HepG2 (cell line): ENCODE data around the gene RSBN1.
"Not testable (repeated sequence)": the region's sequence is repeated elsewhere in the genome, so short reads cannot be mapped to it uniquely, and the experiment has no call there.

Experiments
- ARNT ChIP-seq: fragments of 450-650 bp; IDR thresholded peaks from 2 replicates; pipeline ENCODE4 v1.6.1; 2017
- CTCF ChIP-seq: sonication (generic); formaldehyde crosslinking; IDR thresholded peaks from 2 replicates; pipeline ENCODE4 v1.5.0; 2020; ENCODE audit warnings: mild to moderate bottlenecking, missing genetic modification reagents, moderate library complexity
- NR2C2 ChIP-seq: sonication (generic); formaldehyde crosslinking; IDR thresholded peaks from 2 replicates; pipeline ENCODE4 v1.4.0; 2020; ENCODE audit warnings: missing genetic modification reagents, mild to moderate bottlenecking, moderate library complexity, borderline replicate concordance
- POLR2AphosphoS2 ChIP-seq: IDR thresholded peaks from 2 replicates; pipeline ENCODE4 v1.6.1; 2011; ENCODE audit warnings: low read depth, low read length, improper control_type of control experiment

DNA sequence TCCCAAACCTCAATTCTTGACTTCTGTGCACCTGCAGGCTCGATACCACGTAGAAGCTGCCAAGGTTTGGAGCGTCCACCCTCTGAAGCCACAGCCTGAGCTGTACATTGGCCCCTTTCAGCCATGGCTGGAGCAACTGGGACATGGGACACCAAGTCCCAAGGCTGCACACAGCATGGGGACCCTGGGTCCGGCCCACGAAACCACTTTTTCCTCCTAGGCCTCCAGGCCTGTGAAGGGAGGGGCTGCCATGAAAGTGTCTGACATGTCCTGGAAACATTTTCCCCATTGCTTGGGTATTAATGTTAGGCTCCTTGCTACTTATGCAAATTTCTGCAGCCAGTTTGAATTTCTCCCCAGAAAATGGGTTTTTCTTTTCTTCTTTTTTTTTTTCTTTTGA lies 93.7 kb downstream of the RSBN1 start:
- not testable (repeated sequence) for TF ChIP-seq ARNT; CTCF (CRISPR knock-in tag); POLR2AphosphoS2; NR2C2
